ENCODE data around the gene SHROOM3.

SHROOM3 gene

GRCh38 chr4:76799140-76799539, 364.1 kb downstream of the SHROOM3 start:
- Histone ChIP-seq H3K4me3 (ENCODE audit: extremely low read depth, insufficient read depth, low read length, poor library complexity, severe bottlenecking) (no peak overlapping the region), H3K27ac (ENCODE audit: low read depth, low read length, severe bottlenecking) (no peak overlapping the region), H3K4me1 (ENCODE audit: control insufficient read depth, insufficient read depth, low read length, poor library complexity, severe bottlenecking) (peaks cover 22% of the 10 kb centered on the region), H3K9me3 (ENCODE audit: control insufficient read depth, low read length) (no peaks in the 10 kb centered on the region), H3K36me3 (ENCODE audit: control insufficient read depth, insufficient read depth, low read length) (no peaks in the 10 kb centered on the region)
- WGBS, 2 experiments (ENCODE audit: insufficient coverage in 2 of 2) = 65 to 72% methylated on average over 5 of the region's 7 CpGs

- H3K27ac ChIP-seq (ENCODE audit: low read depth, low read length, severe bottlenecking) = peak overlapping the region; percentile 10
- no peaks in the 10 kb centered on the region for H3K9me3 ChIP-seq (ENCODE audit: control insufficient read depth, low read length)
Observed at GRCh38 chr4:76799718-76800117, 364.7 kb downstream of the SHROOM3 start.

DNA sequence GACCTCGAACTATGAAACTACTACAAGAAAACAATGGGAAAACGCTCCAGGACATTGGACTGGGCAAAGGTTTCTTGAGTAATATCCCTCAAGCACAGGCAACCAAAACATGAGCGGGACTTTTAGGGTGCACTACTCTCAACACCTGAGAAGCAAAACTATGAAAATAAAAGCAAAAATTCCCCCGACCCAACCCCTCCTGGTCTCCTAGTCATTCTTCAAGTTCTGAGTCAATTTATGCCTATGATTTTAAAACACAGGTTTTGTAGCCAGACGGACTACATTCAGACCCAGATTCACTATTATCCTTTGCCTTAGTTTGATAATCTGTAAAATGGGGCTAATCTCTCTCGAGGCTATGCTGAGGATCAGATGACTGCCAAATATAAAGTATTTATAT, 365.9 kb downstream of the SHROOM3 start:
- H3K9me3 ChIP-seq (ENCODE audit: control insufficient read depth, low read length) = no peaks in the 10 kb centered on the region
- H3K36me3 ChIP-seq (ENCODE audit: control insufficient read depth, insufficient read depth, low read length) = no peaks in the 10 kb centered on the region
- WGBS, 2 experiments (ENCODE audit: insufficient coverage in 2 of 2) = 88 to 100% methylated on average over 2 to 4 of the region's 6 CpGs
- peak overlapping the region; percentile 28 for H3K4me3 ChIP-seq (ENCODE audit: extremely low read depth, insufficient read depth, low read length, poor library complexity, severe bottlenecking)
- peaks cover 28% of the 10 kb centered on the region for H3K4me1 ChIP-seq (ENCODE audit: control insufficient read depth, insufficient read depth, low read length, poor library complexity, severe bottlenecking)
- H3K27ac ChIP-seq (ENCODE audit: low read depth, low read length, severe bottlenecking) = peak overlapping the region; percentile 98

More at GRCh38 chr4:76799718-76800117, 364.7 kb downstream of the SHROOM3 start:
- Histone ChIP-seq H3K36me3 (ENCODE audit: control insufficient read depth, insufficient read depth, low read length) (no peaks in the 10 kb centered on the region), H3K4me1 (ENCODE audit: control insufficient read depth, insufficient read depth, low read length, poor library complexity, severe bottlenecking) (peaks cover 28% of the 10 kb centered on the region), H3K4me3 (ENCODE audit: extremely low read depth, insufficient read depth, low read length, poor library complexity, severe bottlenecking) (no peak overlapping the region)

- Histone ChIP-seq H3K27ac (ENCODE audit: low read depth, low read length, severe bottlenecking) (peak overlapping the region; percentile 98), H3K4me3 (ENCODE audit: extremely low read depth, insufficient read depth, low read length, poor library complexity, severe bottlenecking) (peak overlapping the region; percentile 28), H3K4me1 (ENCODE audit: control insufficient read depth, insufficient read depth, low read length, poor library complexity, severe bottlenecking) (peaks cover 28% of the 10 kb centered on the region), H3K9me3 (ENCODE audit: control insufficient read depth, low read length) (peaks cover 4% of the 10 kb centered on the region), H3K36me3 (ENCODE audit: control insufficient read depth, insufficient read depth, low read length) (no peaks in the 10 kb centered on the region)
- 56 to 60% methylated on average over 34 to 37 of the region's 37 CpGs for WGBS, 2 experiments (ENCODE audit: insufficient coverage in 2 of 2)
Observed at GRCh38 chr4:76801621-76802235, 366.7 kb downstream of the SHROOM3 start.

DNA sequence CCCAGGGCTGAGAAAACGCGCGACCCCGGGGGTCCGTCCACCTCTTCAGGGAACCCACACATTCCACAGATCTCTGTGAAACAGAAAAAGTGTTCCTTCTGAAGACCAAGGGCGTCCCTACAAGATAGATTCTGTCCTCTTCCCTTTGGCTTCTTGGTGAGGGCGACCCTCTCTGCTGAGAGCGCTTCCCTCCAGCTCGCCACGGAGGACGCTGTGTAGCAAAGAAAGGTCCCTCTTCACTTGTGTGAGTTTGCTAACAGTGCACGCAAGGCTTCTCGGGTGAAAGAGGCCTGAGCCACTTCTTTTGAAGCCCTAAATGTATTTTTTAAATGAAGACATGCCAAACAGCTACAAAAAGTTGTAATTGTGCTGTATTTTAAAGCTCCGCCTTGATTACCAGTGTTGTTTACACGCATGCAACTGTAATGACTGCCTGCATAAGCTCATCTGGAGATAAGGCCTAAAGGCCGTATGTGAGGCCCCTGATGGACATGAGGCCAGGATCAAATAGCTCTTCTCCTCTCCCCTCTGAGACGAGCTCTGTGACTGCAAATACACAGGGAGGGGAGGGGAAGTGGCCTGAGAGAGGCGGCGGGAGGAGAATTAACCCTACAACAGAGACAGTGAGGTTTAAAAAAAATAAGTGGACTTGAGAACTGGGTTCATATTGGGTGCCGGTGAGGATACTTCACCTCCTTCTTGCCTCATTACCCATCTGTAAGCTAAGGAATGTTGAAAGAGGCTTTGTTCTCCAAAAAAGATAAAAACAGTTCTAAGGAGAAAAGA, 367.4 kb downstream of the SHROOM3 start:
- peaks cover 28% of the 10 kb centered on the region for H3K4me1 ChIP-seq (ENCODE audit: control insufficient read depth, insufficient read depth, low read length, poor library complexity, severe bottlenecking)
- no peaks in the 10 kb centered on the region for H3K36me3 ChIP-seq (ENCODE audit: control insufficient read depth, insufficient read depth, low read length)
- H3K4me3 ChIP-seq (ENCODE audit: extremely low read depth, insufficient read depth, low read length, poor library complexity, severe bottlenecking) = peak overlapping the region; percentile 28
- WGBS, 2 experiments (ENCODE audit: insufficient coverage in 2 of 2) = 30 to 41% methylated on average over 14 to 16 of the region's 20 CpGs
- H3K9me3 ChIP-seq (ENCODE audit: control insufficient read depth, low read length) = peaks cover 11% of the 10 kb centered on the region
- peak overlapping the region; percentile 98 for H3K27ac ChIP-seq (ENCODE audit: low read depth, low read length, severe bottlenecking)

- no peaks in the 10 kb centered on the region for H3K36me3 ChIP-seq (ENCODE audit: control insufficient read depth, insufficient read depth, low read length)
- H3K4me1 ChIP-seq (ENCODE audit: control insufficient read depth, insufficient read depth, low read length, poor library complexity, severe bottlenecking) = peaks cover 28% of the 10 kb centered on the region
- peak overlapping the region; percentile 98 for H3K27ac ChIP-seq (ENCODE audit: low read depth, low read length, severe bottlenecking)
- peaks cover 18% of the 10 kb centered on the region for H3K9me3 ChIP-seq (ENCODE audit: control insufficient read depth, low read length)
- WGBS, 2 experiments (ENCODE audit: insufficient coverage in 2 of 2) = 67 to 78% methylated on average over 3 to 4 of the region's 5 CpGs
- no peak overlapping the region for H3K4me3 ChIP-seq (ENCODE audit: extremely low read depth, insufficient read depth, low read length, poor library complexity, severe bottlenecking)
Observed at GRCh38 chr4:76803522-76803921, 368.5 kb downstream of the SHROOM3 start.

DNA sequence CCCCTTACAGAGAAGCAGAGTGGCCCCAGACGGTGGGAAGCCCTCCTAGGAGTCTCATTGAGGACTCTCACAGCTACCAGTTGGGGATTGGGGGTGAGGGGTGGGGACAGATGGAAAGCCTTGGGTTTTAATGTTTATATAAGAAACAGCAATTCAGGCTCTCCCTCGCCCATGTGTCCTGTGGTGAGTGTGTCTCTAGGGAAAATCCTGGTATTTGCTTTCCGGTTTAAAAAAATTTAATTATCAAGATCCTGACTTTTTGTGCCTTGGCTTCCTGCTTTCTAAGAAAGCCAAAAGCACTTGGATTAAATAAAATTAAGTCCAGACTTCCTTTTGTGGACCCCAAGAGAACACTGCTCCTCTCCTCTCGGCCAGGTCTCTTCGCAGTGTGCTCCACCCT, 369.1 kb downstream of the SHROOM3 start:
- WGBS, 2 experiments (ENCODE audit: insufficient coverage in 2 of 2) = 61 to 96% methylated on average over 2 to 3 of the region's 5 CpGs
- Histone ChIP-seq H3K4me3 (ENCODE audit: extremely low read depth, insufficient read depth, low read length, poor library complexity, severe bottlenecking) (no peak overlapping the region), H3K4me1 (ENCODE audit: control insufficient read depth, insufficient read depth, low read length, poor library complexity, severe bottlenecking) (peaks cover 28% of the 10 kb centered on the region), H3K36me3 (ENCODE audit: control insufficient read depth, insufficient read depth, low read length) (no peaks in the 10 kb centered on the region), H3K9me3 (ENCODE audit: control insufficient read depth, low read length) (peaks cover 23% of the 10 kb centered on the region), H3K27ac (ENCODE audit: low read depth, low read length, severe bottlenecking) (peak overlapping the region; percentile 98)

DNA sequence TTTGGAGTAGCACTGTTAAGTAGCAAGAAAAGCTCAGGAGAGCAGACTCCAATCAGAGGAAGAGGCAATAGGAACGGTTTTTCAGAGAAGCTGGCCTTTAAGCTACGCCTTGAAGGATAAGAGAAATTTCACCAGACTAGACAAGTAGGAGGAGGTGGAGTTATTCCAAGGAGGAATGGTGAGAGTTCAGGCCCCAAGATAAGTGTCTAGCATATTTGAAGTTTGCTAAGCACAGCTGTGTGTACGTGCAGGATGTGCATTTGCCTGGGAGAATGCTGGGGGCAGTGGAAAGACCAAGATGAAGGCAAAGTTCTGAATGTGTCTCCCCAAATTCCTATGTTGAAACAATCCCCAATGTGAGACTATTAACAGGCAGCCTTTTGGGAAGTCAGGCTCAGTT, 371.3 kb downstream of the SHROOM3 start:
- H3K27ac ChIP-seq (ENCODE audit: low read depth, low read length, severe bottlenecking) = no peak overlapping the region
- H3K36me3 ChIP-seq (ENCODE audit: control insufficient read depth, insufficient read depth, low read length) = no peaks in the 10 kb centered on the region
- peaks cover 29% of the 10 kb centered on the region for H3K4me1 ChIP-seq (ENCODE audit: control insufficient read depth, insufficient read depth, low read length, poor library complexity, severe bottlenecking)
- 88 to 97% methylated on average over 3 of the region's 3 CpGs for WGBS, 2 experiments (ENCODE audit: insufficient coverage in 2 of 2)
- H3K9me3 ChIP-seq (ENCODE audit: control insufficient read depth, low read length) = peaks cover 23% of the 10 kb centered on the region
- no peak overlapping the region for H3K4me3 ChIP-seq (ENCODE audit: extremely low read depth, insufficient read depth, low read length, poor library complexity, severe bottlenecking)

DNA sequence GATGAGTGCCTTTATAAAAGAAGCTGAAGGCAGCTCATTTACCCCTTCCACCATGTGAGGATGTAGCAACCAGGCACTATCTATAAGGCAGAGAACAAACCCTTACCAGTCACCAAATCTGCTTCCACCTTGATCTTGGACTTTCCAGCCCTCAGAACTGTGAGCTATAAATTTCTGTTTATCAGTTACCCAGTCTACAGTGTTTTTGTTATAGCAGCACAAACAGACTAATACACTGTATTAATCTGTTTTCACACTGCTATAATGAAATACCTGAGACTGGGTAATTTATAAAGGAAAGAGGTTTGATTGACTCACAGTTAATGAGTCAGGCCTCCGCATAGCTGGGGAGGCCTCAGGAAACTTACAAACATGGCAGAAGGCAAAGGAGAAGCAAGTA, 371.7 kb downstream of the SHROOM3 start:
- H3K4me3 ChIP-seq (ENCODE audit: extremely low read depth, insufficient read depth, low read length, poor library complexity, severe bottlenecking) = no peak overlapping the region
- no peak overlapping the region for H3K27ac ChIP-seq (ENCODE audit: low read depth, low read length, severe bottlenecking)
- H3K9me3 ChIP-seq (ENCODE audit: control insufficient read depth, low read length) = peaks cover 23% of the 10 kb centered on the region
- no peaks in the 10 kb centered on the region for H3K36me3 ChIP-seq (ENCODE audit: control insufficient read depth, insufficient read depth, low read length)
- 100% methylated on average over 1 of the region's 1 CpG for WGBS, 2 experiments (ENCODE audit: insufficient coverage in 2 of 2)
- H3K4me1 ChIP-seq (ENCODE audit: control insufficient read depth, insufficient read depth, low read length, poor library complexity, severe bottlenecking) = peaks cover 34% of the 10 kb centered on the region

DNA sequence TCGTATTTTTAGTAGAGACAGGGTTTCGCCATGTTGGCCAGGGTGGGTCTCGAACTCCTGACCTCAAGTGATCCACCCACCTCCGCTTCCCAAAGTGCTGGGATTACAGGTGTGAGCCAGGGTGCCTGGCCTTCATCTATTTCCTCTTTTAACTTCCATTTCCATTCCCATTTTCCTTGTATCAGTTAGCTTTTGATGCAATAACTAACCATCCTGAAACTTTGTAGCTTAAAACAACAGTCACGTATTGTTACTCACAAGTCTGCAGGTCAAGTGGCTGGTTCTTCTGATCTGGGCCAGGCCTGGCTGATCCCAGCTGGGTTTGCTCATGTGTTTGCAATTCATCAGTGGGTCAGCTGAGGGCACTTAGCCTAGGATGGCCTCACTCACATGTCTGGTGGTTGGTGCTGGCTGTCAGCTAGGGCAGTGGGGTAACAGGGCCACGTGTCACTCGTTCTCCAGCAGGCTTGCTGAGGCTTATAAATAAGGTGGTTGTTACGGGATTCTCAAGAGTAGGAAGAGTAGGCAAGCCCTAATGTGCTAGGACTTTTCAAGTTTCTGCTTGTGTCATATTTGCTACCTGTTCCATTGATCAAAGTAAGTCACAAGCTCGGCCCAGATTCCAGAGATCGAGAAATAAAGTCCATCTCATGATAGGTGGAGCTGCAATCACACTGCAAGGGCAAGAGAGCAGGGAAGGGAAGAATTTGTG, 374.7 kb downstream of the SHROOM3 start:
- H3K4me1 ChIP-seq (ENCODE audit: control insufficient read depth, insufficient read depth, low read length, poor library complexity, severe bottlenecking) = peaks cover 14% of the 10 kb centered on the region
- H3K27ac ChIP-seq (ENCODE audit: low read depth, low read length, severe bottlenecking) = no peak overlapping the region
- peaks cover 23% of the 10 kb centered on the region for H3K9me3 ChIP-seq (ENCODE audit: control insufficient read depth, low read length)
- H3K36me3 ChIP-seq (ENCODE audit: control insufficient read depth, insufficient read depth, low read length) = no peaks in the 10 kb centered on the region
- 87 to 98% methylated on average over 9 of the region's 10 CpGs for WGBS, 2 experiments (ENCODE audit: insufficient coverage in 2 of 2)
- H3K4me3 ChIP-seq (ENCODE audit: extremely low read depth, insufficient read depth, low read length, poor library complexity, severe bottlenecking) = no peak overlapping the region
